ENCODE results near the gene DENND5A.
"Not testable (repeated sequence)": the region's sequence is repeated elsewhere in the genome, so short reads cannot be mapped to it uniquely, and the experiment has no call there.

Gene DENND5A

DNA sequence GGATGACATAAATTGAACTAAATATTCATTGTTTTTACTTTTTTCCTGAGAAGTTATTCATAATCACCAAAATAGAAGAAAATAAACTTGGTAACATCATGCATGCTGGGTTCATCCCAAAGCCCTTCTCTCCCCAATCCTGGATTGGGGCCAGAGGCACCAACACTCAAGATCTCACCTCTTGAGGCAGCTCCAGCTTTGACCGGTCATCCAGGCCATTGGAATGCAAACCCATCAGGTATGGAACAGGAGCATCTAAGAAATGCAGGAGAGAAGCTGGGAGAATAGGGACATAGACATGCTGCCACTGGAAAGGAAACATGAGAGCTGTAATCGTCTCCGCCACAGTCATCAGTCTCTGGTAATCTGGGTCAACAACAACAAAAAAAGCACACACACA lies 71.8 kb downstream of the DENND5A start:
- ChIA-PET CTCF (interaction anchor here (1.1 to 1.4 kb wide), 3 partner anchors 14 to 48 kb away, joined by 3 to 4 read pairs (median 3); no protein-coding TSS in a partner anchor), POLR2A (no interaction called here)
- TF ChIP-seq CTCF (IDR thresholded peaks at IDR 0.05; ENCODE audit: control extremely low read depth, extremely low read depth, low read depth, missing control alignments), result no peak
- DNase-seq (ENCODE audit: extremely low spot score), result no peak

GRCh38 chr11:9192561-9192960 lies 72.6 kb downstream of the DENND5A start:
- no peak for TF ChIP-seq CTCF (IDR thresholded peaks at IDR 0.05; ENCODE audit: control extremely low read depth, extremely low read depth, low read depth, missing control alignments)

DNA sequence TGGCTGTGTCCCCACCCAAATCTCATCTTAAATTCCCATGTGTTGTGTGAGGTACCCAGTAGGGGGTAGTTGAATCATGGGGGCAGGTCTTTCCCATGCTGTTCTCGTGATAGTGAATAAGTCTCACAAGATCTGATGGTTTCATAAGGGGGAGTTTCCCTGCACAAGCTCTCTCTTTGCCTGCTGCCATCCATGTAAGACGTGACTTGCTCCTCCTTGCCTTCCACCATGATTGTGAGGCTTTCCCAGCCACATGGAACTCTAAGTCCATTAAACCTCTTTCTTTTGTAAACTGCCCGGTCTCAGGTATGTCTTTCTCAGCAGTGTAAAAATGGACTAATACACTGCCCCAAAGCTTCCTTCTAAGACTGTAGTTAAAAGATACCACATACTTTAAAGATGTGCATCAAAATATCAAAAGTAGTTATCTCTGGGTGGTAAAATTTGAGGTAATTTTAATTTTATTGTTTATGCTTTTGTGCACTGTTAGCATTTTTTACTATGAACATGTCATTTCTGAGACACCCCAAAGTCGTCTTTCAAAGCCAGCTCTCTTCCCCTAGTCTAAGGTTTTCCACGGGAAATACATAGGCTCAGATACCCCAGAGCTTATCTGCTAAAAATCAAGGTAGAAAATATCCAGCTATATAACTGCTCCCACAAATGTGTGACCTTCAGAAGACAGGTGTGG lies 74.7 kb downstream of the DENND5A start:
- DNase-seq (ENCODE audit: extremely low spot score); POLR2A ChIA-PET: not testable (repeated sequence)
- CTCF ChIA-PET, result interaction anchor here (1.3 to 1.5 kb wide), 4 partner anchors 8 to 155 kb away, joined by 3 to 6 read pairs (median 4); no protein-coding TSS in a partner anchor

More at GRCh38 chr11:9192561-9192960, 72.6 kb downstream of the DENND5A start:
- CTCF ChIA-PET, result interaction anchor here (1.2 kb wide), 1 partner anchor 19 kb away, joined by 4 read pairs; no protein-coding TSS in a partner anchor
- DNase-seq (ENCODE audit: extremely low spot score), result no peak
- POLR2A ChIA-PET, result no interaction called here

DNA sequence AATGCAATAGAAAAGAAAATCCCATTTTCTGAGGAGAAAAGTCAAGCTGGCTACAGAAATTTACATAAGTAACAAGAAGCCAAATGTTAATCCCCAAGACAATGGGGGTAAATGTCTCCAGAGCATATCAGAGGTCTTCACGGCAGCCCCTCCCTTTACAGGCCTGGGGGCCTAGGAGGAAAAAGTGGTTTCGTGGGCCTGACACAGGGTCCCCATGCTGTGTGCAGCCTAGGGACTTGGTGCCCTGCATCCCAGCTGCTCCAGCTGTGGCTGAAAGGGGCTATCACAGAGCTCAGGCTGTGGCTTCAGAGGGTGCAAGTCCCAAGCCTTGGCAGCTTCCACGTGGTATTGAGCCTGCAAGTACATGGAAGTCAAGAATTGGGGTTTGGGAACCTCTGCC lies 76.3 kb downstream of the DENND5A start:
- POLR2A ChIA-PET; DNase-seq (ENCODE audit: extremely low spot score); CTCF ChIA-PET: not testable (repeated sequence)

GRCh38 chr11:9187616-9188015 lies 77.5 kb downstream of the DENND5A start:
- ChIA-PET POLR2A (no interaction called here), CTCF (interaction anchor here (1.3 kb wide), 1 partner anchor 11 kb away, joined by 4 read pairs; no protein-coding TSS in a partner anchor)
- DNase-seq (ENCODE audit: extremely low spot score), result no peak
- TF ChIP-seq CTCF (IDR thresholded peaks at IDR 0.05; ENCODE audit: control extremely low read depth, extremely low read depth, low read depth, missing control alignments), result no peak

DNA sequence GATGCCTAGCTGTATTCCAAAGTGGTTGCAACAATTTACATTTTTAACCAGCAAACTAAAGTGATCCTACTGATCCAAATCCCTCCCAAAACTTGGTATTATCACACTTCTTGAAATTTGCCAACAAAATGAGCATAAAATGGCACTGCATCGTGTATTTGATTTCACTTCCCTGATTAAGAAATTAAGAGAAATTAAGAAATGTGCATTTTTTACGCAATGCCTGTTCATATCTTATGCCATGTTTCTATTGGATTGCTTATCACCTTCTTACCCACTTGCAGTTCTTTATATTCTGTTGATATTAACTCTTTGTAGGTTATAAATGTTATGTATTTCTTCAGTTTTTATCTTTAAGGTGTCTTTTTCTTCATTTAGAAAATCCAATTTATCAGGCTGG lies 80.6 kb downstream of the DENND5A start:
- DNase-seq (ENCODE audit: extremely low spot score), result no peak
- ChIA-PET POLR2A (no interaction called here), CTCF (interaction anchor here (0.9 to 1.7 kb wide), 2 partner anchors 11 to 15 kb away, joined by 4 to 5 read pairs; no protein-coding TSS in a partner anchor)
- TF ChIP-seq CTCF (IDR thresholded peaks at IDR 0.05; ENCODE audit: control extremely low read depth, extremely low read depth, low read depth, missing control alignments), result no peak

DNA sequence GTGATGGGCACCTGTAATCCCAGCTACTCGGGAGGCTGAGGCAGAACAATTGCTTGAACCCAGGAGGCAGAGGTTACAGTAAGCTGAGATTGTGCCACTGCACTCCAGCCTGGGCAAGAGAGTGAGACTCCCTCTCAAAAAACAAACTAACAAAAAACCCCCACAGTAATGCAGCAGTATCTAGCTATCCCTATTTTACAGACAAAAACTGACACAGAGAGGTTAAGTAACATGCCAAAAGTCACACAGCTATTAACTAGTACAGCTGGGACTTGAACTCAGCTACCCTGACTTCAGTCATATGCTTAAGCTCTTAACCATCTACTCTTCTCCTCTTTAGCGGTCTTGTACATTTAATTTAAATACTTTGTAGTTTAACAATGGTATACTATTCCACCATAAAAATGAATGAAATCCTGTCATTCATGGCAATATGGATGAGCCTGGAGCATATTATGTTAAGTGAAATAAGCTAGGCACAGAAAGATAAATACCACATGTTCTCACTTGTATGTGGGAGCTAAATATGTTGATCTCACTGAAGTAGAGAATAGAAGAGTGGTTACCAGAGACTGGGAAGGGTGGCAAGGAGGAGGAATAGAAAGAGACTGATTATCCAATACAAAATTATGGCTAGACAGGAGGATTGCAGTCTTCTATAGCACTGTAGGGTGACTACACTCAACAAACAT lies 82.8 kb downstream of the DENND5A start:
- POLR2A ChIA-PET, result no interaction called here
- CTCF ChIA-PET, result interaction anchor here (0.7 to 1.3 kb wide), 4 partner anchors 9 to 353 kb away, joined by 3 to 5 read pairs (median 4); no protein-coding TSS in a partner anchor
- no peak for TF ChIP-seq CTCF (IDR thresholded peaks at IDR 0.05; ENCODE audit: control extremely low read depth, extremely low read depth, low read depth, missing control alignments)
- no peak for DNase-seq (ENCODE audit: extremely low spot score)

Measured in GM10248 (cell line).